Pancreas (tissue), 10 donors: ENCODE measurements around the gene OR2T27. TPM values are rescaled to one million over a fixed set of nuclear protein-coding genes. Genes with fewer than 3 reads are reported as not detected.
"Not testable (repeated sequence)": the region's sequence is repeated elsewhere in the genome, so short reads cannot be mapped to it uniquely, and the experiment has no call there.

Source experiments
- ATAC-seq, 4 donors: fragments of 200-7000 bp; cut with Tn5 transposase; one replicate each; pipeline versions ENCODE4 v1.8.0 to v1.9.1; 2020; ENCODE audit warnings: mild to moderate bottlenecking in 4 of 4, moderate library complexity in 4 of 4
- DNase-seq, 6 donors: peaks; one replicate each; pipeline ENCODE4 v3.0.0-alpha.2; 2020
- FAIRE-seq: peaks from 2 replicates; lab custom pipeline; 2012; peaks lifted over from hg19 to GRCh38; lab: Jason Lieb, UNC
- H3K27ac ChIP-seq, 4 donors: fragments of 200-600 bp; sonication (generic); 1 replicate in 3 of 4; 2 replicates in 1 of 4; pipeline versions ENCODE4 v1.5.0 to v1.8.0; 2020
- H3K27me3 ChIP-seq, 4 donors: fragments of 200-600 bp; one replicate each; pipeline ENCODE4 v1.8.0; 2021
- H3K36me3 ChIP-seq, 3 donors: fragments of 200-600 bp; sonication (generic) in 1 of 3; one replicate each; pipeline versions ENCODE4 v1.5.0 to v1.8.0; 2020 to 2021
- H3K4me1 ChIP-seq, 3 donors: fragments of 200-600 bp; one replicate each; pipeline ENCODE4 v1.8.0; 2021
- H3K4me3 ChIP-seq, 4 donors: fragments of 200-600 bp; sonication (generic) in 2 of 4; one replicate each; pipeline versions ENCODE4 v1.5.0 to v1.8.0; 2020 to 2021
- H3K9me3 ChIP-seq, 4 donors: fragments of 200-600 bp; one replicate each; pipeline ENCODE4 v1.8.0; 2021
- WGBS, 2 donors: extraction: QIAGEN DNeasy Blood & Tissue Kit; methylation state at CpG; one replicate each; pipeline ENCODE4 v1.1.7; 2013; 5-methylcytosine and 5-hydroxymethylcytosine counted together
- intact Hi-C, 3 donors: fragments of 100-400 bp; cut with DNase I; formaldehyde crosslinking; loops; one replicate each; pipeline versions ENCODE4 v1.11.1 to v1.14.2; 2022
- polyA plus RNA-seq, 2 donors: library from polyadenylated mRNA; stranded (reverse); fragments of 200-250 nt; gene quantifications; one replicate each; pipeline ENCODE4 v1.2.3, GENCODE V29; 2013
- total RNA-seq, 6 donors: library from RNA; stranded (reverse); fragmentation: NEBNext Ultra II Directional in 4 of 6; extraction: Animal tissue kit (Norgen Biotek cat#: 25700) in 4 of 6; gene quantifications; one replicate each; pipeline versions ENCODE4 v1.2.1 to v1.2.4, GENCODE V29; 2021 to 2023
- donor health status: healthy with polysubstance abuse.
- donor health status: DM: no; HTN: no; CAD: no; lungs with moderate emphysema.
- donor health status: DM: no; HTN: no; CAD: no.
- donor health status: control.
- donor health status: control.
- donor health status: Bipolar disorder and iron deficiency.
- donor health status: DM: yes; HTN: yes; CAD: no.
- donor health status: DM: no; HTN: no; CAD: no.
- donor health status: DM: no; HTN: no; CAD: no.
- donor health status: DM: yes; HTN: yes; CAD: no.

Gene OR2T27
- total and polyA plus RNA-seq, 8 donors: not detected

GRCh38 chr1:248656797-248657196 lies 1.5 kb upstream of the OR2T27 start:
- DNase-seq, H3K4me1 ChIP-seq, H3K4me3 ChIP-seq, H3K27me3 ChIP-seq, FAIRE-seq, H3K36me3 ChIP-seq, H3K9me3 ChIP-seq, ATAC-seq, H3K27ac ChIP-seq, intact Hi-C loops: not testable (repeated sequence)
- WGBS, 2 donors: 57 to 100% methylated on average over 1 to 4 of the region's 6 CpGs

DNA sequence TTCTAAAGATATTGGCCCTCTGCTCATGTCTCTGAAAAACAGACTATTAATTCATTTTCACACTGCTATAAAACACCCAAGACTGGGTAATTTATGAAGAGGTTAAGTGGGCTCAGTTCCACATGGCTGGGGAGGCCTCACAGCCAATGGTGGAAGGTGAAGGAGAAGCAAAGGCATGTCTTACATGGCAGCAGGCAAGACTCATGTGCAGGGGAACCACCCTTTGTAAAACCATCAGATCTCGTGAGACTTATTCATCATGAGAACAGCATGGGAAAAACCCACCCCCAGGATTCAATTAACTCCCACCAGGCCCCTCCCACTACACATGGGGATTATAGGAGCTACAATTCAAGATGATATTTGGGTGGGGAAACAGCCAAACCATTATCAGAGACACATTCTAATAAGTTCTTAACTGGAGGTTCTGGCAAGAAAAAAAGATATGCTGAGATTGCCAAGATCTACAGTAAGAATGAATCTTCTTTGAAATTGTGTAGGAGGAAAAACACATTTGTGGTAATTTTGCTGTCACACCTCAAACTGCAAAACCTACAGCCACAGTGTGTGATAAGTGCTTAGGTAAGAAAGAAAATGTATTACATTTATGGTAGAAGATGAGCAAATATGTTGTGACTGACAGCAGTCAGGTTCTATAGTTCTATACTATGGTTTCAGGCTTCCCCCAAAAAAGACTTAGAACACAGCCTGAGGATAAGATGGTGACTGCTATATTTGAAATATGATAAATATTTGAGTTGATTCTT lies 6.4 kb downstream of the OR2T27 start:
- ATAC-seq, intact Hi-C loops, H3K4me1 ChIP-seq, DNase-seq, H3K9me3 ChIP-seq, H3K4me3 ChIP-seq, H3K27me3 ChIP-seq, FAIRE-seq, H3K27ac ChIP-seq, H3K36me3 ChIP-seq: not testable (repeated sequence)
- no CpG with 5 or more reads among the region's 1 CpG for WGBS, 2 donors

DNA sequence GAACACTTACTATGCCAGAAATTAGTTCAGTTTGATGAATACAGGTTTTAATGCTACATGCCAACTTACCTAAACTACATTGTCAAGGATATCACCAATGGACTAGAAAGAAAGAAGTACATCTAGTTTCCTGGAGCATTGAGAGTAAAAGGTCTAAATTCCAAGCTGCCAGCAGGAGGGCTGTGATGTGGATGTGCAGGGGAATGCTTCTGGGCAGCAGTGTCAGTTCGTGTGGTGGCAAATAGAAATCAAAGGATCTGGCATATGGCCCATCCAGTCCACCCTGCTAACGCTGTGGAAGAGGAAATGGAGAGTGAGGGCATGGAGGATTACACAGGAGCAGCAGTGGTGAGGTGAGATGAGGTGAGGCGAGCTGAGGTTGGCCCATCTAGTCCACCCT lies 10.2 kb downstream of the OR2T27 start, which contains the start of gene OR2T35:
OR2T35 (minus strand) TSS at position 101 of the 400 bp plus-strand sequence. CDS start 6,020 bp downstream, outside the sequence.
- H3K27me3 ChIP-seq, FAIRE-seq, H3K27ac ChIP-seq, H3K4me1 ChIP-seq, H3K36me3 ChIP-seq, H3K4me3 ChIP-seq, intact Hi-C loops, DNase-seq, ATAC-seq, H3K9me3 ChIP-seq: not testable (repeated sequence)
- WGBS, 2 donors: 39% methylated on average over 2 of the region's 3 CpGs; no CpG with 5 or more reads in 1 of the 2 donors

DNA sequence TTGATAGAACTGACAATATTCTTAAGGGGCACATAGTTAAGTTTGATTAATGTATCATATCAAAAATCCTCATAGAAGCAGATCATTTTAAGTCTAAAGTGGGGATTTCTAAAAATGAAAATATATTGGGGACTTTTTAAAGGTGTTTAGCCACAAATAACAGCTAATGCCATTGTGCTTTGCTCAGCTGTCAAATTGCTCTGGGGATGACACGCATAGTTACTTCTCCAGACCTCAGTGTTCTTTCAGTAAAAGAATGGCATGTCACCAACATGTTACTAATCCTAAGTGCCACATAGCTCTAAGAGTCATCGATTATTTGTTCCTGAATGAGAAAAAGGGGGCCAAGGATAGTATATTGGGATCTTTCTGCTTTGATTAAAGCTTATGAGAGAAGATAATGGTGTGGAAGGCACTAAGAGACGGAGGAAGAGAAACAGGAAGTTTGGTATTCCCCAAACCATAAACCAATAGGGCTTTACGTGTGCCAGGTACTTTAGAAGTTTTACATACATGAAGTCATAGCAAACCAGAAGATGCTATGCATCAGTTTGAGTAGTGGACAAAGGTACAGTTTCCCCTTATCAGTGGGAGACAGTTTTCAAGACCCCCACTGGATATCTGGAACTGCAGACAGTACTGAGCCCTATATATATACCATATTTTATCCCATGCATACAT lies 12.2 kb downstream of the OR2T27 start:
- DNase-seq, H3K36me3 ChIP-seq, FAIRE-seq, H3K27me3 ChIP-seq, H3K4me3 ChIP-seq, ATAC-seq, H3K9me3 ChIP-seq, H3K27ac ChIP-seq, intact Hi-C loops, H3K4me1 ChIP-seq: not testable (repeated sequence)
- no CpG with 5 or more reads among the region's 4 CpGs for WGBS, 2 donors

- intact Hi-C loops, H3K36me3 ChIP-seq, H3K4me1 ChIP-seq, ATAC-seq, H3K4me3 ChIP-seq, H3K27ac ChIP-seq, H3K9me3 ChIP-seq, DNase-seq, H3K27me3 ChIP-seq, FAIRE-seq: not testable (repeated sequence)
- 79% methylated on average over 4 of the region's 5 CpGs; no CpG with 5 or more reads in 1 of the 2 donors for WGBS, 2 donors
These were observed 13.7 kb downstream of the OR2T27 start for GRCh38 chr1:248641583-248641982.

DNA sequence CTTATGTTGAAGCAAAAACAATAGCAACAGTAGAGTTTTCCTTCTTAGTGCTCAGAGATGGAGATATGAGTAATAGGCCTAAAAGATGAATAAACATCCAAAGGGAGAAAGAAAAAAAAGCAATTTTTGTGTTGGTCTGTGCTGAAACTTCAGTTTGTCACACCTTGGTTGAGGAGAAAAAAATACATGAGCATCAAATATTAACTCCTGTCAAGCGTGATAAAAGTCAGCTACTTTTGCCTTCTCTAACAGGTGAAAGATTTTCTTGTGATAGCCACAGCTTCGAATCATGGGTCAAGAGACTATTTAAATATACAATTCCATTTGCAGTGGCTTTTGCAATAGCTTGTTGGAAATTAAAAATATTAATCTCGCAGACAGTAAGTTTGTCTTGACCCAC lies 14.4 kb downstream of the OR2T27 start:
- no CpG with 5 or more reads among the region's 3 CpGs for WGBS, 2 donors
- H3K36me3 ChIP-seq, H3K4me3 ChIP-seq, H3K4me1 ChIP-seq, DNase-seq, FAIRE-seq, H3K27me3 ChIP-seq, ATAC-seq, intact Hi-C loops, H3K27ac ChIP-seq, H3K9me3 ChIP-seq: not testable (repeated sequence)

GRCh38 chr1:248639652-248640051 lies 15.7 kb downstream of the OR2T27 start:
- H3K4me1 ChIP-seq, H3K9me3 ChIP-seq, ATAC-seq, DNase-seq, FAIRE-seq, intact Hi-C loops, H3K27me3 ChIP-seq, H3K4me3 ChIP-seq, H3K27ac ChIP-seq, H3K36me3 ChIP-seq: not testable (repeated sequence)
- WGBS, 2 donors: no CpG with 5 or more reads among the region's 5 CpGs

DNA sequence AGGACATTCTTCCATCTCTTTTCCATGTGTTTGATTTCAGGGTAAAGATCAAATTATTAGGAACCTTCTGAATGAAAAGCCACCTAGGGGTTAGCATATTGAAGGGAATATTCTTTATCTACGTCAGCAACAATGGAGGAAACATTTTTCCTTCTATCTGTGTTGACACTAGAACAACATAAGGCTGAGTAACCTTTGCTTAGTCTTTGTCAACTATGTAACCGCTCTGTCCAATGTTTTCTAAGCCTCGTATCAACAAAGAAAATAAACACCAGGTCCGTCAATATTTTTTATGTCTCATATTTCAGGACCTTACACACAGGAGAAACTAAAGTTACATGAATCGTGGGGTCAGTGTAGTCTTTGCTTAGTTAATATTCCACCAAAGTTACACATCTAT lies 18.7 kb downstream of the OR2T27 start:
- DNase-seq, FAIRE-seq, H3K4me3 ChIP-seq, intact Hi-C loops, H3K4me1 ChIP-seq, H3K36me3 ChIP-seq, H3K9me3 ChIP-seq, H3K27ac ChIP-seq, H3K27me3 ChIP-seq: not testable (repeated sequence)
- WGBS, 2 donors: 9 to 16% methylated on average over 2 of the region's 5 CpGs
- ATAC-seq: peak; percentile 63 to 87 (median 68)

- H3K27ac ChIP-seq, H3K36me3 ChIP-seq, H3K4me1 ChIP-seq, FAIRE-seq, intact Hi-C loops, H3K9me3 ChIP-seq, H3K4me3 ChIP-seq, H3K27me3 ChIP-seq, DNase-seq: not testable (repeated sequence)
- peak in 1 of 4 donors; percentile 60 for ATAC-seq
- WGBS, 2 donors: no CpG with 5 or more reads among the region's 2 CpGs
These were observed 20.3 kb downstream of the OR2T27 start, which contains the start of gene OR2T11 for GRCh38 chr1:248634991-248635390. Gene OR2T11 (minus strand): TSS chr1:248635091. CDS start chr1:248627128, 7,963 bp downstream.
